SU-DHL-6 (cell line): ENCODE results near the gene FXYD3.

Experiments used
- CTCF ChIP-seq: fragments of 200-600 bp; sonication (generic); IDR thresholded peaks from one replicate; pipeline ENCODE4 v1.5.1; 2017; ENCODE audit warnings: antibody characterized with exemption, mild to moderate bottlenecking, low read length, moderate library complexity; ENCODE audit not compliant: insufficient read depth, poor library complexity, severe bottlenecking
- EZH2phosphoT487 ChIP-seq: fragments of 200-600 bp; sonication (generic), shearing (Covaris generic); conservative IDR thresholded peaks from 2 replicates; pipeline ENCODE4 v1.6.1; 2018; ENCODE audit warnings: mild to moderate bottlenecking, antibody characterized with exemption, low read length, moderate library complexity, mixed read lengths

DNA sequence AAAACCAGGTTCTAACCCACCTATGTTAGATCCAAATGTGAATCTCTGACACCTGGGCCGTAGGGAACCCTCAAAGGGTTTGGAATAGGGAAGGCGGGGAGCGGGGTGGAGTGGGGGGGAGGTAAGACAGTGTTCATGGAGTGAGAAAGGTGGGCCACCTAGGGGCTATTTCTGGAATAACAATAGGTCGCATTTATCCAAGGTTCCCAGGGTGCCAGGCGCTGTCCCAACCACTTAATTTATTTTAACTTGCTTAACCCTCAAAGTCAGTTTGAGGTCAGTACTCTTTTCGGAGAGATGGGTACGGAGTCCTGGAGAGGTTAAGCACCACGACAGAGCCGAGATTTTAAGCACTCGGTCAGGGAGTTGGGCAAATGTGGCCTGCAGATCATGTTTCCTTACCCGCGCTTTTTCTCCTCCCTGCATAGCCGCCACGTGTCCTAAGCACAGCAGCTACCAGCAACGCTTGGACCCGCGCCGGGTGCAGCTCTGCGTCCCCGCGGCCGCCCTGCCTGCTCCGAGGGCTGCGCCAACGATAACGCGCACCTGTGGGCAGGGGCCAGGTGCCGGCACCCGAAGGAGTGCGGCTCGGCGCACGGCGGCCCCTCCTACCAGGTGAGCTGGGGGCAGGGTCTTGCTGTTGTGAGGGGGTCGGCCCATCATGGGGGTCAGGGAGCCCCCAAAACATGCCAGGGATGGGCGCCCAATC lies 25.0 kb upstream of the FXYD3 start:
- TF ChIP-seq CTCF = peak; percentile 59
- TF ChIP-seq EZH2phosphoT487 = no peak
